Skin of body (tissue), 2 donors: ENCODE measurements around the gene GFOD2. TPM values are rescaled to one million over a fixed set of nuclear protein-coding genes. Genes with fewer than 3 reads are reported as not detected.
"Not testable (repeated sequence)": the region's sequence is repeated elsewhere in the genome, so short reads cannot be mapped to it uniquely, and the experiment has no call there.

Experiments used
- DNase-seq: peaks from one replicate; lab custom pipeline; 2025; lab: John Stamatoyannopoulos, UW
- total RNA-seq: library from RNA; depleted of rRNA; stranded (reverse); fragments of >200 nt; gene quantifications from one replicate; pipeline ENCODE4 v1.2.3, GENCODE V29; 2014

The GFOD2 gene
- total RNA-seq, 1 donor from 2014 or later, result 14.1 TPM

DNA sequence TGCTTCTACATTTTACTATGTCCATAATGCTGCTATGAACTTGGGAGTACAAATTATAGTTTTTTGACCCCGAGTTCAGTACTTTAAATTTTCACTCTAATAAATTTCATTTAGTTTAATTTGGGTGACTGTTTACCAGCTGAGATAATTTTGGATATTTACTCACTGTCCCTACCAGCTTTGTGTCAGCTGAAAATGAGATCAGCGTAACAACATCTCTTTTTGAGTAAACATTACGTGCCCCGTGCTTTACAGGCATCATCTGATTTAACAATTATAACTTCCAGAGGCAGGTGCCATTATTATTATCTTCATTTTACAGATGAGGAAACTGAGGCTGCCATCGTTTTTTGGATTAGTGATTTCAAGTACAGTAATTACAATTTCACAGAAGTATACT, 15.0 kb downstream of the GFOD2 start:
- no peak for DNase-seq

DNA sequence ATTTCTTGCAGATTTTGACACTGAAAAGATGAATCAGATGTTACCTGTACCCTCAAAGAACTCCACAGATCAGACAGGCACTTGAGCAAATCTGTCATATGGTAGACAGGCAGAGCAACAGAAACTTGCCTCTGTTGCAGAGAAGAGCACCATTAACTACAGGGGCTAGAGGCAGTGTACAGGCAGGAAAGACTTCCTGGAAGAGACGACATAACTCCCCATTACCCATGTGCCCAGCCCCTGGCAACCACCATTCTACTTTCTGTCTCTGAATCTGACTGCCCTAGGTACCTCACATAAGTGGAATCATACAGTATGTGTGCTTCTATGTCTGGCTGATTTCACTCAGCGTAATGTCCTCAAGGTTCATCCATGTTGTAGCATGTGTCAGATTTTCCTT, 15.5 kb downstream of the GFOD2 start:
- DNase-seq, result no peak

DNA sequence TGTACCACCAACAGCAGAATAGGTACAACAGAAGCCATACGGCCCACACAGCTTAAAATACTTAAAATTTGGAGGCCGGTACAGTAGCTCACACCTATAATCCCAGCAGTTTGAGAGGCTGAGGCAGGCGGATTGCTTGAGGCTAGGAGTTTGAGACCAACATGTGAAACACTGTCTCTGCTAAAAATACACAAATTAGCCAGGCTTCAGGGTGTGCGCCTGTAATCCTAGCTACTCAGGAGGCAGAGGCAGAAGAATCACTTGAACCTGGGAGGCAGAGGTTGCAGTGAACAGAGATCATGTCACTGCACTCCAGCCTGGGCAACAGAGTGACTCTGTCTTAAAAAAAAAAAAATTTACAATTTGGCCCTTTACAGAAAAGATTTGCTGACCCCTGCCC, 17.0 kb downstream of the GFOD2 start:
- DNase-seq, result no peak

DNA sequence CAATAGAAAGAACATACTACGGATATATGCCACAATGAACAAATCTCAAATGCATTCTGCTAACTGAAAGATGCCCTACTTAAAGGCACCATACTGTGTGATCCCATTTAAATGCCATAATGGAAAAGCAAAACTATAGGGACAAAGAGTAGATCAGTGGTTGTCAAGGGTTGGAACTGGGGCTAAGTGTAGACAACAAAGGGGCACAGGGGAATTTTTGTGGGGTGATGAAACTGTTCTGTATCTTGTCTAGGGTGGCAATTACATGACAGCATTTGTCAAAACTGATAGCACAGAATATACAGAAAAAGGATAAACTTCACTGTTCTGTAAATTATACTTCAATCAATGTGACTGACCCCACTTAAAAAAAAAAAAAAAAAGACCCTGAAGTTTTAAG, 17.7 kb downstream of the GFOD2 start:
- no peak for DNase-seq

- DNase-seq, result no peak
Observed at GRCh38 chr16:67699265-67699664, 19.9 kb downstream of the GFOD2 start.

GRCh38 chr16:67697422-67698185, 21.5 kb downstream of the GFOD2 start:
- DNase-seq, result no peak

- no peak for DNase-seq
Observed at GRCh38 chr16:67694611-67695010, 24.5 kb downstream of the GFOD2 start.

DNA sequence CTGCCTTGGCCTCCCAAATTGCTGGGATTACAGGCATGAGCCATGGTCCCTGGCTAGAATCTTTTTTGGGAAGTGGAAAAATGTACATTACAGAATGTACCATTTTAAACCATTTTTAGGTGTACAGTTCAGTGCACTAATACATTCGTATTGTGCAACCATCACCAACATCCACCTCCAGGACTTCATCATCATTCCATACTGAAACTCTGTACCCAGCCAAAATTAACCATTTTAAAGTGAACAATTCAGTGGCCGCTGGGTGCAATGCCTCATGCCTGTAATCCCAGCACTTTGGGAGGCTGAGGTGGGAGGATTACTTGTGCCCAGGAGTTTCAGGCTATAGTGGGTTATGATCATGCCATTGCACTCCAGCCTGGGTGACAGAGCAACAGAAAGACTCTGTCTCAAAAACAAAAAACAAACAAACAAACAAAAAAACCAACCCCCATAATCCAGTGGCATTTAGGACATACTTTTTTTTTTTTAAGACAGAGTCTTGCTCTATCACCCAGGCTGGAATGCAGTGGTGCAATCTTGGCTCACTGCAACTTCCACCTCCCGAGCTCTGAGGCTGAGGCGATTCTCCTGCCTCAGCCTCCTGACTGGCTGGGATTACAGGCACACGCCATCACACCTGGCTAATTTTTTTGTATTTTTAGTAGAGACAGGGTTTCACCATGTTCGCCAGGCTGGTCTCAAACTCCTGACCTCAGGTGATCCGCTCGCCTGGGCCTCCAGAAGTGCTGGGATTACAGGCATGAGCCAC, 25.4 kb downstream of the GFOD2 start:
- not testable (repeated sequence) for DNase-seq

GRCh38 chr16:67685388-67686112, 33.6 kb downstream of the GFOD2 start:
- DNase-seq, result no peak

GRCh38 chr16:67683767-67684166, 35.3 kb downstream of the GFOD2 start:
- no peak for DNase-seq

- no peak for DNase-seq
Observed at GRCh38 chr16:67679935-67680897, 38.9 kb downstream of the GFOD2 start.

DNA sequence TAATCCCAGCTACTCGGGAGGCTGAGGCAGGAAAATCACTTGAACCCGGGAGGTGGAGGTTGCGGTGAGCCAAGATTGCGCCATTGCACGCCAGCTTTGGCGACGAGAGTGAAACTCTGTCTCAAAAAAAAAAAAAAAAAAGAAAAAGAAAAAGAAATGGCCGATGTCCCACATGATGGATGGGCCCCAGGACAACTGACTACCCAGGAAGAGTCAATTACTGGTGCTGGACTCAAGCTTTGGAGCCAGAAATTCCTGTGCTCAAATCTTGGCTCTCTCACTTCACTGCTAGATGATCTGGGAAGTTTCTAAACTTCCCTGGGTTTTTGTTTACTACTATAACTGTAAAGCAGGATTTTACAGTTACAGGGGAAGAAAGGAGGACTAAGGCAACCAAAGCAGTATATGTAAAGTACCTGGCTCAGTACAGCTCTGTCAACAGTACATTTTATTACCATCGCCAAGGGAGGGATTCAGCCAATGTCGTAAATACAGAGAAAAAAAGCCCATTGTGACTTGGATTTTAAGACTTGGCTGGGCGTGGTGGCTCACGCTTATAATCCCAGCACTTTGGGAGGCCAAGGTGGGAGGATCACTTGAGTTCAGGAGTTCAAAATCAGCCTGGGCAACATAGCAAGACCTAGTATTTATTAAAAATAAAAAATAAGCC, 40.6 kb downstream of the GFOD2 start:
- DNase-seq, result no peak

DNA sequence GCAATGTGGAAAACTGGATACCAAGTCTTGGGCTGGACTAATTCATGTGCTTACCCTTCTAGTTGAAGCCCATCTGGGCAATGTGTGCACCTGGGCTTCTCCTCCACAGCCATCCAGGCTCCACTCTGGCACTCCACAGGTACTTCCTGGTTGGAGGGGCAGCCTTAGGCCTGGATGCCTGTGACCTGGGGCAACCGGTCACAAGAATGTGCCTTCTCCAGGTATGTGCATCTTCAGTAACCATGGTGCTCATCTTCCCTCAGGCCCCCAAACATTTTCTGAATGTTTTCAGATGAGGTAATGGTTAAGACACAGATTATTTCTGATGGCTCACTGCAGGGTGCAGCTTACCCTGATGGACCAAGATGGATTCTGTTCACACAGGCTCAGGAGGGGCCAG, 41.4 kb downstream of the GFOD2 start:
- DNase-seq, result no peak

- no peak for DNase-seq
Observed at GRCh38 chr16:67676939-67677338, 42.2 kb downstream of the GFOD2 start.

GRCh38 chr16:67676516-67676915, 42.6 kb downstream of the GFOD2 start:
- DNase-seq, result no peak

- no peak for DNase-seq
Observed at GRCh38 chr16:67675999-67676398, 43.1 kb downstream of the GFOD2 start.

- DNase-seq, result no peak
Observed at GRCh38 chr16:67675579-67675935, 43.6 kb downstream of the GFOD2 start.

- DNase-seq, result no peak
Observed at GRCh38 chr16:67674851-67675578, 44.1 kb downstream of the GFOD2 start.

DNA sequence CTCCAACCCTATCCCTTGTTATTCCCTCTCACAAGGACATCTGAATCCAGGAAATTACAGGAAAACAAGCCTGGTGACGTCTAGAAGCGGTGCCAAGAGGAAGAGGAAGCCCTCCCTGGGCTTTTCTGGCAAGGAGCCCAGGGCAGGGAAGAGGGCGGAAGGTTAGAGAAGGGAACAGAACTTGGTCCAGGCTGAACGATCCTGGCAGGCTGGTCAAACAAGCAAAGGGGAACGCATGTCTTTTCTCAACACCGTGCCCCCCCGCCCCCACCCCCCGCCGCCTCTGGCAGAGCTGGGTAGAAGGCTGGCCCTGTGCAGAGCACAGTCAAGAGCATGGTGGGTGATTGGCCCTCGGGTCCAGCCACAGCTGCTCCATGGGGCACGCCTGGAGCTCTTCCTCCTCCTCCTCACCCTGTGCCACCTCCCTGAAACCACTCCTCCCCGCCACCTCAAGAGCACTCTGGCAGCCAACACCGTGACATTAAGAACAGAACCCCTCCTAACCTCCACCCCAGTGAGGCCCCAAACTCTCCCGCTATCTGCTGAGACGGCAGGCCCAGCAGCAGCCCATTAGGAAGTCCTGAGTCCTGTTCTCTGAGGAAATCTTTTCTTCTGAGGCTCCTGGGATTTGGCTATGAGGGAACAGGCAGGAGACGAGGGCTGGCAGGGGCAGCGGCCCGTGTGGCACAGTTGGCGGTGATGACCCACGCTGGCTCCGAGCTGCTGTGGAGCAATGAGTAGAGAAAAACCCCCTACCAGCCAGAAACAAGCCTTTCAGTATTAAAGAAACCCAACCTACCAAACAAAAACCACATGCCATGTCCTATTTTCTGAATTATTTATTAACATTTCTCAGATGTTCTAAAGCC, 45.2 kb downstream of the GFOD2 start:
- DNase-seq, result peak; percentile 51
